DMS53 (cell line): ENCODE results near the gene SYN1.
"Not testable (repeated sequence)": the region's sequence is repeated elsewhere in the genome, so short reads cannot be mapped to it uniquely, and the experiment has no call there.

ENCODE experiments used
- DNase-seq: peaks from one replicate; lab custom pipeline; 2025; lab: John Stamatoyannopoulos, UW

Gene SYN1

GRCh38 chrX:47619486-47620302 lies at the start of gene SYN1:
Gene SYN1 (minus strand): TSS chrX:47619857. CDS start chrX:47619728, 129 bp downstream.
- peak; percentile 83 for DNase-seq

- DNase-seq = not testable (repeated sequence)
Observed at GRCh38 chrX:47665797-47666196, 46.1 kb upstream of the SYN1 start.

- no peak for DNase-seq
Observed at GRCh38 chrX:47664737-47665136, 45.1 kb upstream of the SYN1 start.

- peak; percentile 15 for DNase-seq
Observed at GRCh38 chrX:47662144-47662657, 42.5 kb upstream of the SYN1 start.

- no peak for DNase-seq
Observed at GRCh38 chrX:47661539-47661938, 41.9 kb upstream of the SYN1 start.

- DNase-seq = no peak
Observed at GRCh38 chrX:47659421-47659726, 39.7 kb upstream of the SYN1 start.

GRCh38 chrX:47658684-47659420 lies 39.2 kb upstream of the SYN1 start, which contains the start of gene UXT:
Gene UXT (minus strand): TSS chrX:47659180. CDS start chrX:47658927, 253 bp downstream.
- DNase-seq = peak; percentile 98

- DNase-seq = no peak
Observed at GRCh38 chrX:47658301-47658683, 38.6 kb upstream of the SYN1 start.

- no peak for DNase-seq
Observed at GRCh38 chrX:47651043-47651905, 31.6 kb upstream of the SYN1 start.

GRCh38 chrX:47650164-47651042 lies 30.7 kb upstream of the SYN1 start, which contains the start of gene ELK1:
Gene ELK1 (minus strand): TSS chrX:47650563. CDS start chrX:47641441, 9,122 bp downstream.
- DNase-seq = peak; percentile 99

- DNase-seq = peak; percentile 37
Observed at GRCh38 chrX:47649781-47650163, 30.1 kb upstream of the SYN1 start.

GRCh38 chrX:47649271-47649670 lies 29.6 kb upstream of the SYN1 start:
- DNase-seq = peak; percentile 9

GRCh38 chrX:47648376-47648775 lies 28.7 kb upstream of the SYN1 start:
- DNase-seq = no peak

- no peak for DNase-seq
Observed at GRCh38 chrX:47646636-47647035, 27.0 kb upstream of the SYN1 start.

GRCh38 chrX:47645530-47645929 lies 25.9 kb upstream of the SYN1 start:
- DNase-seq = no peak

GRCh38 chrX:47644557-47645091 lies 25.0 kb upstream of the SYN1 start:
- DNase-seq = peak; percentile 42

GRCh38 chrX:47643926-47644325 lies 24.3 kb upstream of the SYN1 start:
- DNase-seq = peak; percentile 28

GRCh38 chrX:47638816-47639215 lies 19.2 kb upstream of the SYN1 start:
- no peak for DNase-seq

- DNase-seq = no peak
Observed at GRCh38 chrX:47637546-47638195, 18.0 kb upstream of the SYN1 start.

GRCh38 chrX:47634871-47635575 lies 15.4 kb upstream of the SYN1 start:
- DNase-seq = no peak
